Measurements from ENCODE around the gene NSD2.

DNA sequence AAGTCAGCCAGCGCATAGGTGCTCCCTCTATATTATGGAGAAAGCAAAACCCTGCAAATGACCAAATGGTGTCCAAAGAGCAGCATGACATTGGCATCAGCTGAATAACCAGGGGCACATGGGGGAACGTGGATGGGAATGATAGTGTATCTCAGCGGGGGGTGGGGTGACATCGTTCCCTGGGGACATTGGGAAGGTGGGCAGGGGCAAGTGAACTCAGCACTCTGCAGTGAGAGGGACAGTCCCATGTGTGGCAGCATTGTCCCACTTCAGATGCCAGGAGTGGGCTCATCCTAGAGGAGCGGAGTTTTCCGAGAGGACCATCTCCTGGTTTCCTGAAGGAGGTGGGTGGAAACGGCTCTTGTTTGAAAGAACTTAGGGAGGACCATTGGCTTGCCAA, 72.7 kb downstream of the NSD2 start:
- TF ChIP-seq CTCF (IDR thresholded peaks at IDR 0.05) (no peak), ZFX (IDR thresholded peaks at IDR 0.05; ENCODE audit: borderline replicate concordance) (no peak)
